SK-N-MC (cell line): Measurements from ENCODE around the gene MOV10L1.

Experiments
- EZH2 ChIP-seq: fragments of 200-600 bp; sonication (generic); IDR thresholded peaks from one replicate; pipeline ENCODE4 v1.6.1; 2017; ENCODE audit warnings: antibody characterized with exemption
- FOXP2 ChIP-seq: optimal IDR thresholded peaks from 2 replicates; pipeline ENCODE3; 2011; ENCODE audit warnings: mild to moderate bottlenecking, moderate library complexity; ENCODE audit not compliant: insufficient read depth; ENCODE audit errors: extremely low read length, control extremely low read depth
- POLR2AphosphoS5 ChIP-seq: IDR thresholded peaks from 2 replicates; pipeline ENCODE4 v1.6.1; 2012; ENCODE audit warnings: mild to moderate bottlenecking, low read depth, low read length, borderline replicate concordance

DNA sequence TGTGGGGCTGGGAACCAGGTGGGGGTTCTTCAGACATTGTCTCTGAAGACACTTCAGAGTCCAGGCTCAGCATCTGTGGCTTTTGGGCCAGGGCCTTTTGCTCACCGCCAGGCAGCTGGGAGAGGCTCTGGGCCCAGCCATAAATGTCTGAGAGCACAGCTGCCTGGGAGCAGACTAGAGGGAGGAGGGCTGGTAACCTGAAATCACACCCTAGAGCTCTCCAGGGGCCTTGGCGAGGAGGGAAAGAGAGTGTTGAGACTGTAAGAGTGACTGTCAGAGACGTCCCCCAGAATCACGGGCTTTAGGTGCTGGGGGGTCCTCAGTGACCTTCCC, 100.0 kb downstream of the MOV10L1 start:
- TF ChIP-seq EZH2: no peak
- TF ChIP-seq POLR2AphosphoS5: no peak
- no peak for TF ChIP-seq FOXP2
